Measurements from ENCODE around the gene KRTAP10-10.
"Not testable (repeated sequence)": the region's sequence is repeated elsewhere in the genome, so short reads cannot be mapped to it uniquely, and the experiment has no call there.

KRTAP10-10 gene

GRCh38 chr21:44646366-44647221 lies 9.4 kb downstream of the KRTAP10-10 start, which contains the start of gene KRTAP10-11:
KRTAP10-11 (plus strand) TSS chr21:44646414; CDS start chr21:44646459, 45 bp downstream.
- DNase-seq; H3K27ac Mint-ChIP-seq; ATAC-seq (replicated peaks); H3K4me1 Mint-ChIP-seq; H3K4me3 Mint-ChIP-seq: not testable (repeated sequence)
- Mint-ChIP-seq H3K9me3 (peaks cover 13 to 21% of the 10 kb centered on the region in 2 donors), H3K27me3 (peaks cover 12 to 18% of the 10 kb centered on the region in 2 donors), H3K36me3 (peaks cover 2 to 14% of the 10 kb centered on the region in 2 donors)

GRCh38 chr21:44647222-44647552 lies 10.0 kb downstream of the KRTAP10-10 start:
- peaks cover 11 to 18% of the 10 kb centered on the region in 2 donors for H3K27me3 Mint-ChIP-seq
- no peaks in the 10 kb centered on the region for H3K4me1 Mint-ChIP-seq
- peaks cover 2 to 14% of the 10 kb centered on the region in 2 donors for H3K36me3 Mint-ChIP-seq
- peaks cover 12 to 19% of the 10 kb centered on the region in 2 donors for H3K9me3 Mint-ChIP-seq
- no peak for DNase-seq
- H3K27ac Mint-ChIP-seq: no peak overlapping the region
- no peak for ATAC-seq (replicated peaks)
- H3K4me3 Mint-ChIP-seq: no peak overlapping the region

GRCh38 chr21:44648557-44649311 lies 11.6 kb downstream of the KRTAP10-10 start:
- Mint-ChIP-seq H3K4me3 (no peak overlapping the region), H3K27me3 (peaks cover 11 to 20% of the 10 kb centered on the region in 2 donors), H3K36me3 (peaks cover 2 to 14% of the 10 kb centered on the region in 2 donors), H3K4me1 (no peaks in the 10 kb centered on the region), H3K27ac (no peak overlapping the region), H3K9me3 (peaks cover 12 to 15% of the 10 kb centered on the region in 2 donors)
- no peak for ATAC-seq (replicated peaks)
- DNase-seq: no peak

- DNase-seq (no peak), ATAC-seq (replicated peaks) (no peak)
- H3K27ac Mint-ChIP-seq: no peak overlapping the region
- H3K9me3 Mint-ChIP-seq: peaks cover 4 to 7% of the 10 kb centered on the region in 2 donors
- peaks cover 2 to 8% of the 10 kb centered on the region in 2 donors for H3K36me3 Mint-ChIP-seq
- no peak overlapping the region for H3K4me3 Mint-ChIP-seq
- H3K4me1 Mint-ChIP-seq: no peaks in the 10 kb centered on the region
- H3K27me3 Mint-ChIP-seq: peaks cover 11 to 22% of the 10 kb centered on the region in 2 donors
Observed at GRCh38 chr21:44649521-44650100, 12.5 kb downstream of the KRTAP10-10 start.

DNA sequence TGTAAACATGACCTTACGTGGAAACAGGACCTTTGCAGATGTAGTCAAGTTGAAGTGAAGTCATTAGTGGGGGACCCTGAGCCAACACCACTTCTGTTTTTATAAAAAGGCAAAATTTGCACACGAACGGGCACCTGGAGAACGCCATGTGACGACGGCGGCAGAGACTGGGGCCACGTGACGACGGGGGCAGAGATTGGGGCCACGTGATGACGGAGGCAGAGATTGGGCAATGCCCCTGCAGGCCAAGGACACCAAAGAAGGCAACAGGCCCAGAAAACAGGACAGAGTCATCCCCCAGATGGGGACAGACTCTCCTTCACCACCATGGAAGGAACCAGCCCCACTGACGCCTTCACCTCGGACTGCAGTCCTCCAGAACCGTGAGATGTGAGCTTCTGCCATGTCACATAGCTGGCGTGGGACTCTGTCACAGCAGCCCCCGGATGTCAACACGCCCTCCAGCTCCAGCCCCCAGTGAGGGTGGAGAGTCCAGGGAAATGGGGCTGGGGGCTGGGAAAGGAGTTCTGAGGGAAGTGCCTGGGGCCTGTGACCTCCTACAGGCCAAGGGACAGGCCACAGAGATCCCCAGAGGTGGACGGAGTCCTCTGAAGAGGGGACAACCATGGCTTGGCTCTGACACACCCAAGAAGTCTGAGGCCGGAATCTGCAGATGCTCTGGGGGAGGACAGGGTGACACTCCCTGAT lies 13.3 kb downstream of the KRTAP10-10 start:
- DNase-seq (no peak), ATAC-seq (replicated peaks) (no peak)
- H3K9me3 Mint-ChIP-seq: peaks cover 0 to 3% of the 10 kb centered on the region in 2 donors
- H3K27ac Mint-ChIP-seq: no peak overlapping the region
- peaks cover 2 to 4% of the 10 kb centered on the region in 2 donors for H3K36me3 Mint-ChIP-seq
- H3K27me3 Mint-ChIP-seq: peaks cover 11 to 22% of the 10 kb centered on the region in 2 donors
- no peak overlapping the region for H3K4me3 Mint-ChIP-seq
- no peaks in the 10 kb centered on the region for H3K4me1 Mint-ChIP-seq

DNA sequence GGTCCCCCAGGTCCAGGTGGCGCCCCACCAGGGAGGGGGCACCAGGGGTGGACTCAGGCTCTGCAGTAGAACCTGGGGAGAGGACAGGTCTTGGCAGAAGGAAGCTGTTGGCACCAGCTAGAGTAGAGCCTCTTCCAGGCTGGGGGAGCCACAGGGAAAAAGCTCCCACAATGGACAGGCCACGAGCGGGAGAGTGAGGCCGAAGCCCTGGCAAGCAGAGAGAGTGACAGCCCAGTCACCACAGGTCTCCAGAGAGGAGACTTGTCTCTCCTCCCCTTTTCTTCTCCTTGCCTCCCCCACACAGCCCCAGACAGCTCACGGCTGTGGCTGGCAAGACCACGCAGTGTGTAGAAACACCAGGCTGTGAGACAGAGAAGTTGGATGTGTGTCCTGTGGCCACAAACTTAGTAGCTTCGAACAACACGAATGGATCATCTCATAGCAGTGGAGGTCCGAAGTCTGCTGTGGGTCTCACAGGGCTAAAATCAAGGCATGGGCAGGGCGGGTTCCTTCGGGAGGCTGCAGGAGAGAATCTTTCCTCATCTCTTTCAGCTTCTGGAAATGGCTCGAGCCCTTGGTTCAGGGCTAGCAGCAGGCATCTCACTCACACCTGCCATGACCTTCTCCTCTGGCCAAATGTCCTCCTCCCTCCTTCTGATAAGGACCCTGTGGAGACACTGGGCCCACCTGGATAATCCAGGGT lies 14.0 kb downstream of the KRTAP10-10 start:
- no peaks in the 10 kb centered on the region for H3K4me1 Mint-ChIP-seq
- no peak overlapping the region for H3K4me3 Mint-ChIP-seq
- no peak overlapping the region for H3K27ac Mint-ChIP-seq
- ATAC-seq (replicated peaks): no peak
- H3K9me3 Mint-ChIP-seq: peaks cover 3% of the 10 kb centered on the region in 2 donors
- H3K36me3 Mint-ChIP-seq: peaks cover 2 to 5% of the 10 kb centered on the region in 2 donors
- no peak for DNase-seq
- H3K27me3 Mint-ChIP-seq: peaks cover 11 to 24% of the 10 kb centered on the region in 2 donors

- ATAC-seq (replicated peaks) (no peak), DNase-seq (no peak)
- Mint-ChIP-seq H3K27ac (no peak overlapping the region), H3K36me3 (peaks cover 0 to 4% of the 10 kb centered on the region in 2 donors), H3K27me3 (peaks cover 18 to 26% of the 10 kb centered on the region in 2 donors), H3K4me1 (no peaks in the 10 kb centered on the region), H3K9me3 (peaks cover 14 to 18% of the 10 kb centered on the region in 2 donors), H3K4me3 (no peak overlapping the region)
Observed at GRCh38 chr21:44653123-44653522, 16.0 kb downstream of the KRTAP10-10 start.

- H3K27me3 Mint-ChIP-seq: peaks cover 26 to 33% of the 10 kb centered on the region in 2 donors
- peaks cover 17 to 18% of the 10 kb centered on the region in 2 donors for H3K9me3 Mint-ChIP-seq
- H3K27ac Mint-ChIP-seq: peak overlapping the region; percentile 42
- H3K36me3 Mint-ChIP-seq: peaks cover 0 to 4% of the 10 kb centered on the region in 2 donors
- no peak for ATAC-seq (replicated peaks)
- no peaks in the 10 kb centered on the region for H3K4me1 Mint-ChIP-seq
- DNase-seq: no peak
- H3K4me3 Mint-ChIP-seq: no peak overlapping the region
Observed at GRCh38 chr21:44653656-44654575, 16.8 kb downstream of the KRTAP10-10 start.

- no peaks in the 10 kb centered on the region for H3K4me1 Mint-ChIP-seq
- peaks cover 31 to 35% of the 10 kb centered on the region in 2 donors for H3K27me3 Mint-ChIP-seq
- ATAC-seq (replicated peaks): no peak
- peaks cover 17 to 18% of the 10 kb centered on the region in 2 donors for H3K9me3 Mint-ChIP-seq
- H3K4me3 Mint-ChIP-seq: no peak within 1 kb of the TSS
- no peak for DNase-seq
- peak within 1 kb of the TSS; percentile 42 for H3K27ac Mint-ChIP-seq
- peaks cover 0 to 4% of the 10 kb centered on the region in 2 donors for H3K36me3 Mint-ChIP-seq
Observed at GRCh38 chr21:44654576-44655175, 17.5 kb downstream of the KRTAP10-10 start, which contains the start of gene KRTAP12-4. KRTAP12-4 (minus strand) TSS chr21:44654659; CDS start chr21:44654614, 45 bp downstream.

- DNase-seq (no peak), ATAC-seq (replicated peaks) (no peak)
- H3K27ac Mint-ChIP-seq: no peak overlapping the region
- H3K27me3 Mint-ChIP-seq: peaks cover 41 to 47% of the 10 kb centered on the region in 2 donors
- peaks cover 18 to 19% of the 10 kb centered on the region in 2 donors for H3K9me3 Mint-ChIP-seq
- H3K4me1 Mint-ChIP-seq: no peaks in the 10 kb centered on the region
- H3K36me3 Mint-ChIP-seq: peaks cover 0 to 4% of the 10 kb centered on the region in 2 donors
- no peak overlapping the region for H3K4me3 Mint-ChIP-seq
Observed at GRCh38 chr21:44656868-44657267, 19.7 kb downstream of the KRTAP10-10 start.

DNA sequence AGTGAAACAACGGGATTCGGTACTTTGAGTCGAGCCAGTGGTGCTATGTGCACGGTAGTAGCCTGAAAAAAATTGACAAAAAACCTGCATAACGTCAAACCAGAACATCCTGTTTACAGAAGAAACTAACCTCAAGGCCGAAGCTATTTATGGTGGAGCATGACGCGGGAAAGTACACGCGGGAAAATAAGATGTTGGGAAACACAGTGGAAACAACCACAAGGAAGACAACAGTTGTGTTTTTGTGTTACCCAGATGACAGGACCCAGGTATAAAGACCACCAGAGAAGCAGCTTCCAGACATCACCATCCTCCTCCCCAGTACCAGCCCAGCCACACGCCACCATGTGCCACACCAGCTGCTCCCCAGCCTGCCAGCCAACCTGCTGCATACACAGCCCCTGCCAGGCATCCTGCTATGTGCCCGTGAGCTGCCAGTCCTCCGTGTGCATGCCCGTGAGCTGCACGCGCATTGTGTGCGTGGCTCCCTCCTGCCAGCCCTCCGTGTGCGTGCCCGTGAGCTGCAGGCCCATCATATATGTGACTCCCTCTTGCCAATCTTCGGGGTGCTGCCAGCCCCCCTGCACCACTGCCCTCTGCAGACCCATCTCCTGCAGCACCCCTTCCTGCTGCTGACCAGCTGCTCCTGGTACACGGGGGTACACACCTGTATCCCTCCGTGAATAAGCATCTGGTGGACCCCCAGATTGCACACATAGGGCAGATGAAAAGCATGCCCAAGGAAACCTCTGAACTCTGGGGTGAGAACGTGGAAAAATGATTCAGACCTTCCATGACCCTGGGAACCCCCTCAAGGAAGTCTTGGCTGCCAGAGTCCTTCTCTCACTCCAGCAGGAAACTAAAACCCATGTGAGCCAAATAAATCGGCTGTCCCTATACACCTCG lies 20.7 kb downstream of the KRTAP10-10 start, which contains the start of gene KRTAP12-3:
Gene KRTAP12-3, plus strand, starts transcription at position 298 of the 906 bp plus-strand sequence. Its CDS starts 48 bp downstream, at position 346.
- no peaks in the 10 kb centered on the region for H3K4me1 Mint-ChIP-seq
- H3K27me3 Mint-ChIP-seq: peaks cover 46 to 54% of the 10 kb centered on the region in 2 donors
- H3K9me3 Mint-ChIP-seq: peaks cover 18 to 21% of the 10 kb centered on the region in 2 donors
- ATAC-seq (replicated peaks) (no peak), DNase-seq (no peak)
- peaks cover 0 to 8% of the 10 kb centered on the region in 2 donors for H3K36me3 Mint-ChIP-seq
- H3K27ac Mint-ChIP-seq: no peak within 1 kb of the TSS
- no peak within 1 kb of the TSS for H3K4me3 Mint-ChIP-seq
